Effector CD4-positive, alpha-beta T cell (primary cell): ENCODE measurements around the gene KIF23.

ENCODE experiments used
- DNase-seq: peaks from one replicate; pipeline ENCODE4 v3.0.0-alpha.2; 2020

Gene KIF23

DNA sequence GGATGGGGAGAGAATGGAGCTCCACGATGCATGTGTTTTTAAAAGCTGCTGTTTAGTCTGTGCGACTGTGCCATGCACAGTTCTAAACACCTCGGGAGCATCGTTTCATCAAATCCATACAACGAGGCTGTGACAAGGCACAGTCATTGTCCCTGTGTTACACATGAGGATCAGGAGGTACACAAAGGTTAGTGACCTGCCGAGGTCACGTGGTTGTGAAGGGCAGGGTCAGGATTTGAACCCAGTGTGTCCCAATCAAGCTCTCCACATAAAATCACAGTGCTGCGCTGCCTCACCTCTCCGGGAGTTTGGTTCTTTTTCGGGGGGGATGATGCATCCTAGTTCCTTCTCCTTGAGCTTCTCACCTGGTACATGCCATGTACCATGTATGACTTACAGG, 18.7 kb upstream of the KIF23 start:
- DNase-seq = no peak

DNA sequence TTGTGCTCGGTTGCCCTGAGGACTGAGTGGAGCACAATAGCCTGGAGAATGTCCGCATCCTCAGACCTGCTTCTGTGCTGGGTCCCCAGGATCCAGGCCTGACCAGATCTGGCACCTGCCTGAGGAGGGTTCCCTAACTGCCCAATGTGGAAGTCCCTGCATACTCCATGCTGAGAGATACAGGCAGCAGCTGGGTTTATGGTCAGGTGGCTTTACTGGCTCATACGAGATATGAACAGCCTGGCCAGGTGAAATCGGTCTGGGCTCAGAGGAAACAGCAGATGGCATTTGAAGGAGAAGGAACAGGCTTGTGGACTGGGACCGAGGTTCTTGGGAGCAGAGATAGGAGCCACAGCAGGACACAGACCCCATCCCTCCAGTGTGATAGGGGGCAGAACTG, 18.2 kb upstream of the KIF23 start:
- no peak for DNase-seq

DNA sequence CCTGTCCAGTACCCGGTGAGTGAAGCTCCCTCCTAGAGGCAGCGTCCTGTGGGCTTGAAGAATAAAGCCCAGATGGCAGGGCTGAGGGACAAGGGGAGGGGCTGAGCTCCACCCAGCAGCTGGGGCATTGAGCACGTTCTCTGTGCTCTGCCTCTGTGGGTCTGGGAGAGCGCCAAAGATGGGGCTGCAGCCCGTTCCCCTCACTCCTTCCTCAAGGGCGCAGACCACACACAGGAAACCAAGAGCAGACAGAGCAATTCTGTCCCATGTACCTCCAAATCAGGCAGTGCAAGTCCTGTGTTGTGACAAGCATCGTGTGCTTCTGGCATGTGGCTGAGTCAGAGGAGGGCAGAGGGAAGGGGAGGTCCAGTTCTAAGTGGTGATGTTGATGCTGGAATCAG, 15.7 kb upstream of the KIF23 start:
- no peak for DNase-seq

DNA sequence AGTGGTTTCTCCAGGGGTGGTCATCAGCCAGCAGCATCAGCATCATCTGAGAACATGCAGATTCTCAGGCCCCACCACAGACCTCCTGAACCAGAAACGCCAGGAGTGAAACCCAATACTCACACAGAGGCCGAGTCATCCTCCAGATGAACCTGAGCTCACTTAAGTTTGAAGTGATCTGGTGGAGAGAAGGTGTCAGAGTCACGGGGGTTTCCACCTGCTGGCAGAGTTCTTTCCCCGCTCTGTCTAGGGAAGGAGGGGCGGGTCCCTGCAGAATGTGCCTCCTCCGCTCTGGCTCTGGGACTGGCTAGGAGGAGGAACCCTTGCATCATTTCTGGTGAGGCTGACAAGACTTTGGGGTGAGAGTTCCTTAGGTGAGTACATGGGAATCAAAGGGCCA, 13.3 kb upstream of the KIF23 start:
- DNase-seq = no peak

DNA sequence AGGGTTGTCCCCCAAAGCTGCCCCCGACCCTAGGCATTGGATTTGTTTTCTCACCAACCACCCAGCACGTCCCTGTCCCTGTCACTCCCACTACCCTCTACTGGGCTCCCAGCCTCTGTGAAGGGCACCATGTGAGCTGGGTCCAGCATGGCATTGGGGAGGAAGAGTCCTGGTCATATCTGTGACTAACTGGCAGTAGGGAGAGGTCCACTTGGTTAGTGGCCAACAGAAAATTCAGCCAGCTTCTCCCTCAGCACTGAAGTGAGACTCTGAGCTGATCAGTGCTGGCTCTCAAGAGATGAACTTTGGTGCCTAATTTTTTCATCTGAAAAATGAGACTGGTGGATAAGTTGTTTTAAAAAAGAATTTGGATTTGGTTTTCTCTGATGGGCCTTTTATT, 11.3 kb upstream of the KIF23 start:
- DNase-seq = no peak

DNA sequence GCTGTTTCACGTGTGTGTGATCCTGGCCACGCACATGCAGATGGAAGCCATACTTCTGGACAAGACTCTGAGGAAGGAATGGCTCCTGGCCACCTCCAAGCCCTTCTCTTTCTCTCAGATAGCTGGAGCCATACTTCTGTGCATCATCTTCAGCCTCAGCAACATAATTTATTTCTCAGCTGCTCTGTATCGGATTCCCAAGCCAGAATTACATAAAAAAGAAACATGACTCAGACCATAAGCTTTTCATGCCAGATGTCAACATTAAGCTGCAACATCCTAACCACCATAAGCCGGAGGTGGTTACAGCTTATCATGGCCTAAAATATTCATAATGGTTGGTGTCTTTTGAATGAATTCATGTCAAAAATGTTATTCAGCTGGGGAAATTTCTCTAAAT, 10.6 kb upstream of the KIF23 start:
- DNase-seq = no peak

DNA sequence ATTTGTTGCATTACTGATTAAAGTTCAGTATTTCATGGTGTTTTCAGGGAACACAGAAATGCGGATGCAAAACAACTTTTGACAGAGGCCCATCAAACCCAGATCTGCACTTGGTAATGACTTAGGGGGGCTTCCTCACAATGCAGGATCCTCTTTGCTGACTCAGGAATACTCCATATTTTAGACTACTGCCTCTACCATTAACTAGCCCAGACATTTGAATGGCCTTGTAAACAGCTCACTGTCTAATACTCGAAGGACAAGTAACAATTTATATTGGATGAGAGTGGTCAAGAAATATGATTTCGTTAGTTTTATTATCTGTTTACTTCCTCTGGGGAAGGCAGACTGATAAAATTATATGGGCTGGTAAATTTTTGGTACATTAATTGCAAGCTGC, 9.0 kb upstream of the KIF23 start:
- DNase-seq = no peak

DNA sequence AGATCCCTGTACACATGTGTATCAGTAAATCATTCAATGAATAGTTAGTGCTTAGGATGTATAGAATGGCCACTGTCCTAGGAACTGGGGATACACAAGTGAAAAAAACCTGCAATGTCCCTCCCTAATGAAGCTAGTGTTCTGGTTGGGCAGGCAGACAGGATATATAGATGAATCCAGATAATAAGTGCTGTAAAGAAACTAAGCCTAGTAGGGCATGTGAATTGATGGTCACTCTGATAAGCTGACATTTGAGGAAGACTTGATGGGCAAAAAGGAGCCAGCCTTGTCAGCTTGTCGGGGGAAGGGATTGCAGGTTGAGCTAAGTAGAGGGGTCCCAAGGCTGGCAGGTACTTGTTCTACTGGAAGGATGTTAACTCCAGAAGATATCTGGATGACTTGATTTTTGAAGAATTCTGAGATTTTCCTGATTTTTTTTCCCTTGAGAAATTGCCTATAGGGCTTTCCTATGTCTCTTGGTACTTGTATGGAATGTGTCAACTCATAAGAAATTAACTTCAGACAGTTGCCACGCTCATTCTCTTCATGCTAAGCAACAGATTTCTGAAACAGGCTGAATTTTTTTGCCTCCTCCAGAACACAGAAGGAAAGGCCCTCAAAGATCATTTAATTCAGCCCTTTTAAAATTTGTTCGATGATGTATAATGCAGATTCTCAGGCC, 6.3 kb upstream of the KIF23 start:
- DNase-seq = no peak

DNA sequence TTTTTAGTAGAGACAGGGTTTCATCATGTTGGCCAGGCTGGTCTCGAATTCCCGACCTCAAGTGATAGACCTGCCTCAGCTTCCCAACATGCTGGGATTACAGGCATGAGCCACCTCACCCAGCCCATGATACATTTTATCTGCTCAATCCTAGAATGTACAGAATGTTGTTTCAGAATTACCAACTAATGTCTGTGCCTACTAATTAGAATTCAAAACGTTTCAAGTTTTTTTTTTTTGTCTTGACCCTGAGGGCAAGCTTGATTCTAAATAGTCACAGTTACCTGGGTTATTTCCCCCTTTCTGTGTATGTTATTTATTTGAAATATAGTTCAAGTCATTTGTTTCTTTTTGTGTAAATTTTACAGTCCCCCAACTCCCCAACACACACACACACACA, 5.3 kb upstream of the KIF23 start:
- no peak for DNase-seq

DNA sequence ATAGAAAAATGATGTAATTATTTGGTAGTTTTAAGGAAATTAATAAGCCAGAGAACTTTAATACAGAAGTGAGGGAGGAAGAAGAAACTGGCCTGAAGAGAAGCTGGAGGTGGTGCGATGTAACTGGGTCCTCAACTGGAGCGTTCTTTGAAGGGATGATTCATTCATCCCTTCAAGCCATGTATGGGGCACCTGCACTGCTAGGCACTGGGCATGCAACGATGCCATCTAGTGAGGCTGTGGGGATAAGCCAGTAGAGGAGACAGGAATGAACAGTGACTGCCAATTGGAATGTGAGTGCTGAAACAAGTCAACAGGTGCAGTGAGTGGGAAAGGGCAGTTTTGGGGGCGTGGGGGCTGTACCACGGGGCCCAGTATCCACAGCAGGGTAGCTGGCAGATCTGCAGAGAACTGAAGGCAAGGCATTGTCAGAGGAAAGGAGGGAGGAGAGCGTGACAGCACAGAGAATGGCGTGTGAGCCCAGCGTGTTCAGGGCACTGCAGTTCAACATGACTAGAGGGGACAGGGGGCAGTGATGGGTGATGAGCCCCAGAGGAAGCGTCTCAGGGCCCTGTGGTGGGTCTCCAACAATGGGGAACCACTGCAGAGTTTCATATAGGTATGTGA, 3.8 kb upstream of the KIF23 start:
- DNase-seq = no peak

DNA sequence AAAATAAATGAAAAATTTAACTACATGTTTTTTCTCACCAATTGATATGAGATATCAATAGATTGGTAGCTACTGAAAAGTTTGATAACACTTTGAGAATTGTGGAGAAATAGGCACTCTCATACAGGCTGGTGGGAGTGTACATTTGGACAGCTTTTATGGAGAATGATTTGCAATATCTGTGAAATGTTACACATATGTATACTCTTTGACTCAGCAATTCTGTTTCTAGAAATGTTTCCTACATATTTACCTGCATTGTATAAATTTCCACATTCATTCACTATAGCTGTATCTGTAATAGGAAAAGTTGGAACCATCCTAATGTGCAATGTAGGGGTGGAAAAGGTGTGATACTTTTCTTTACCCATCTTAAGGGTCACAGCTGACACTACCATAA, 1.9 kb upstream of the KIF23 start:
- DNase-seq = no peak

DNA sequence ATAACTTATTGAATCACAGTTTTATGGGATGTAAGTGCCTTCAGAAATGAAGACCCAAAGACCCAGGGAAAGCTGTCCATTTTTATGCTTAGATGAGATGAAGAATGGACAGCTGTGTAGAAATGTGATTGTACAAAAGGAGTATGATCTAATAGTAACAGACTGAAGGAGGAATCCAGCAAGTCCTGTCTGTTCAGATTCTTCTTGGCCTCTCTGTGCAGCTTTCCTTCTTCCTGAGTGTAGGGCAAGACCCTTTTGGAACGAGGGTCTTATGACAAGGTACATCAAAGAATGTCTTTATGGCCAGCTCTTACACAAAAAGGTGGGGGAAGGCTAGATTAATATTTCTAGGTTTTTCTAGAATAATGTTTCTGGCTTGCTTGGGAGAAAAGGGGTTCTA, 1.4 kb upstream of the KIF23 start:
- no peak for DNase-seq

DNA sequence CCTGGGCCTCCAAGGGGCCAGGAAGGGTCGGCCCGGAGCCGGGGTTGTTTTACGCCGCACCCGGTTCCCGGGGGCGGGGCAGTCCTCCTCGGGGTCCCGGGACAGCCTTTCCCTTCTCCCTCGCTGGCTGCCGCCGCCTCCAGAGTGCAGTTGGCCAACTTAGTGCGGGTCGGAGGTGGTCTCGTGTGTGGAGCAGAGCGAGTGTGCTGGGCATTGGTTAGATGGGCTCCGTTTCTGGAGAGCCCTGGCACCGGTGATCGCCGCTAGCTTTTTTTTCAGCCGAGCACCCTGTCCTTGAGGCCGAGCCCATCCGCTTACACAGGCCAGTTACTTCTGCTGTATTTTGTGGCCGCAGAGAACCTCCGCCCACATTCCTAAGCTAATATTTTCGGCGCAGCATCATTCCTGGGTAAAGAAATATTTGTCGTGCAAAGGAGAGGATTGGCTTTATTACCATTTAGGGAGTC, 585 bp downstream of the KIF23 start:
- no peak for DNase-seq

DNA sequence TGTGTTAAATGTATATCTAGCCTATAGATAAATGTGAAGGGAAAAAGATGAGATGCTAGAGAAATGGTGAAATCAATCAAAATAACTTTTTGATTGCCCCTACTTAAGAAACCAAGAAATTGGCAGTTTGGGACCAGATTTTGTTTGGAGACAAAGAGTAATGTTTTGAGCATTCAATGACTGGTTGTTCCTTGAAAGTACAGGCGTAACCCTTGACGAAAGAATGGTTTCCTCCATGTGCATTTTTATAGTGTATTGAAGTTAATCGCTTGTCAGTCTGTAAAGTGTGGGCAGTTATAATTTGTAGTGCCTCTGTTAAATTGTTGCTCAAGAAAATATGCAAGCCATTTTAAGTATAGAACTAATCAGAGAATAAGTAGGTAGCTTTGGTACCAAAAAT, 1.2 kb downstream of the KIF23 start:
- no peak for DNase-seq

DNA sequence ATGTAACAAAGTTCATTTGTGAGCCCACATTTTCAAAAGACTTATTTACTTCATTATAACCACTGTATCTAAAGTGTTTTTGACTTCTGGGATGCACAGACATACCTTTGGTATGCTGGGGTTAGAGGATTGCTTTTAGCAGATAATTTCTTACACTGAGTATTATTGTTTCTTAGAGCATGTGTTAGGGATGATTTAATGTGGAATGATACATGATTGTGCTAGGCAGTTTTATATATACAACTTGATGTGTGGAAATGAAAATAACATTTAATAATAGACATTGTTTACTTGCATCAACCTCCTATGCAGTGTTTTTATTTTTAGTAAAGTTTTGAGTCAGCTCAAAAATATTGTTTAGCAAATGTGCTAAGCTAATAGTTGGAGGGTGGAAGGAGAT, 3.4 kb downstream of the KIF23 start:
- DNase-seq = no peak

DNA sequence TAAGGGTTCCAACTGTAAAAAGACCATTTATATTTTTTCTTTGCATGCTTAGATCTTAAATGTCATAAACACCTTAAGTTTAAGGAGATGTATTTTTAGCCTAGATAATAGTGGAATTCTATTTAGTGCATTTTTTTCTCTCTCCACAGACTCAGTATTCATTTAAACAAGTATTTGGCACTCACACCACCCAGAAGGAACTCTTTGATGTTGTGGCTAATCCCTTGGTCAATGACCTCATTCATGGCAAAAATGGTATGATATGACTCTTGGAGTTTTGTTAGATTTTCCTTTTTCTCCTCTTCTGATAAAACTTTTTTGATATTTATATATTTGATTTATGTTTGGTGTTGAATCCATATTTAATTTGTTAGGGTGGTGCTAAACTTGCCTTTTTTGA, 7.3 kb downstream of the KIF23 start:
- DNase-seq = no peak

DNA sequence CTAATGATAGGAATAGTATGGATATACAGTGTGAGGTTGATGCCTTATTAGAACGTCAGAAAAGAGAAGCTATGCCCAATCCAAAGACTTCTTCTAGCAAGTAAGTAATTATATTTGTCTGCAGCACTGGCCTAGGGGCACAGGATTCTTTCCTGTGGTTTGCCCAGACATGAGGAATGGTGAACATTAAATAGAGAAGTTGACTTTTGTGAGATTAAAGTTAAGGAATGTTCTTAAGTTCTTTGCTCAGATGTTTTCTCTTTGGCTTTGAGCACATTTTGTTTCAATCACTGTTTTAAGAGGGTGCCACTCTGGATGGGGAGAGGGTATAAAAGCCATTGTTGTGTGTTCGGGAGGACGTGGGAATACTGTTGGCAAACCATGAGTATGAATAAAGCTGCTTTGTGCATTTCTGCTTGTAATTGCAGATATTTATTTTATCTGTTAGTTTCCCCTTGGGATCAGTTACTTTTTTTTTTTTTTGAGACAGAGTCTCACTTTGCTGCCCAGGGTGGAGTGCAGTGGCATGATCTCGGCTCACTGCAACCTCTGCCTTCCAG, 8.3 kb downstream of the KIF23 start:
- no peak for DNase-seq

DNA sequence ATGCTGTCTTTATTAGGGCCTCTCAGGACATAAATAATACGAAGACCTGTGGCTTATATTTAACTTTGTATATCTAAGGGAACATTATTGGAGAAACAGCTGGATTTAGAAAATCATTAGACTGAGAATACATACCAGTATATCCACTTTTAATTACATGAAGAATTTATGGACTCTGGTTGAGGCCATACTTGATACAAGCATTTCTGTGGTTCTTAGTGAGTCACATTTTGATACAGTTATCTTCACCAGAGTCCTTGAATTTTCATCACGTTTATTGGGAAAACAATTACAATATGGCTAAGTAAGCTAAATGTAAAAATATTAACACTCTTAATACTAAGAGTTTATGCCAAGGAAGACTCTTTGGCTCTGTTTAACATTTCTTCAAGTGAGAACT, 9.9 kb downstream of the KIF23 start:
- DNase-seq = no peak

DNA sequence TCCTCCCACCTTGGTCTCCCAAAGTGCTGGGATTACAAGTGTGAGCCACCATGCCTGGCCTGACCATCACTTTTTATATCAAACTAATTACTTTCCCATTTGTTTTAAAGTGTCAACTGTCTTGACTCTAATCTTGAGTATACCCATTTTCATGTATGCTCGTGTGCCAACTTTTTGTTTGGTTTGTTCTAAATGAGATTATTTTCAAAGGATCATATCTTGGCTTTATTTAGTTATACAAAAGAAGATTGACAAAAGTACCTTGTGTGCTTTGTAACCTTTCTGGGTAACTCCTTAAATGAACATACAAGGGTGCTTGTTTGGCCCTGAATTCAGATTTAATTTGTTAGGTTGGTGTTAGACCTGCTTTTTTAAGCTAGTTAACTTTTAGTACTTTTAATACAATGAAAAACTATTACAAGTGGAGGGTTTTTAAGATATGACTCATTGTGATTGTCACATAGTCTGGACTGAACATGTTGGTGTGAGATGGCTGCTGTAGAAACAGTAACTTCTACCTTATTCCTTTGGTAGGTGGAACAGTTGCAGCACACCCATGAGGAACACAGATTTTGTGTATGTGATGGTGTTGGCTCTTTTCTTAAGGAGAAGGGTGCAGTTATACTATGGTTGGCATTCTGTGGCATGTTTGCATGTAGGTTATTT, 10.7 kb downstream of the KIF23 start:
- no peak for DNase-seq

DNA sequence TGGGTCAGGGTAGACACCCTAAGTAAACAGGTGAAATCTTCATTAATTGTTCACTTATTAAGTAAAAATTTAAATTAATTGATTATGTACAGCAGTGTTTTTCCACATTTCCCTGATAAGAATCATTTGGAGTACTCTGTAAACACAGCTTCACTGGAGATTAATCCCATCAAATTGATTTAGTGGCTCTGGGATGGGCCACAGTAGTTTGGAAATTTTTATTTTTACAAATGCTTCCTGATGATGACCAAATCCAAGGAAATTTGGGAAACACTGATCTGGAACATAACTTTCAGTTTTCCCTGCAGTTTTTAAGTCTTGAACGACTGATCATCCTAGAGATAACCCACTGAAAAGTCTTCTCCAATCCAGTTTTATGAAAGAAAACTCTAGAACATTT, 19.7 kb downstream of the KIF23 start:
- DNase-seq = no peak

DNA sequence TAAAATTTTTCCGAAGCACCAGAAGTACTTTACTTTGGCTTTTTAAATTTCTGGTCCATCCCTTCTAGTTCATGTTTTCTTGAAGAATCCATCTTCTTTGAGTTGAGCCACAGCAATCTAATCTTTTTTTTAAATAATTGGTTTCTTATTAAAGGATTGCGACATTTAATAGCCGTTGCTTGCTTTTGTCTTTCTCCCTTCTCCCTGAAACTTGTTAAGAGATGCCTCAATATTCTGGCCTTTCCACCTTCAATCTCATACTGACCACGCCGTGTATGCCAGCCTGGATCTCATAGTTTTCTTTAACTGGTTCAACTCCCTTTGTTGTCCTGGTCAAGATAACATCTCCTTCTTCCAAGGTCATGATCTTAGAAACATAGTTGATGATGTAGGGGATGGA, 20.1 kb downstream of the KIF23 start:
- DNase-seq = no peak

DNA sequence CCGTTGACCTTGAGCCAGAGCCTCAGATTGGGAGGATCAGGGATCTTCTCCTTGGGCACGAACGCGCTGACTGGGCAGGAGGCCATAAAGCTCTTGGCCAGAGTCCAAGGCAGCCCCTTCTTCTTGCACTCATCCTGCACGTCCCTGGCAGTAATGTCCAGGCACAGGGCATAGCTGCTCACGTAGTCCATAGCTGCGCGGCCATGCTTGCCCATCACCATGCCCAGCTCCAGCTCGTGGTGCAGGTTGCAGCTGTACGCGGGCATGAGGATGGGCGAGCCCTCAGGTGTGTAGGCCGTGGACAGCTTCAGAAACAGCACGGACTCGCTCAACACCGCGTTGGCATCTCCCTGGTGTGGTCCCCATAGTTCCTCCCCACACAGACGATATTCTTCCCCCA, 20.5 kb downstream of the KIF23 start:
- no peak for DNase-seq

DNA sequence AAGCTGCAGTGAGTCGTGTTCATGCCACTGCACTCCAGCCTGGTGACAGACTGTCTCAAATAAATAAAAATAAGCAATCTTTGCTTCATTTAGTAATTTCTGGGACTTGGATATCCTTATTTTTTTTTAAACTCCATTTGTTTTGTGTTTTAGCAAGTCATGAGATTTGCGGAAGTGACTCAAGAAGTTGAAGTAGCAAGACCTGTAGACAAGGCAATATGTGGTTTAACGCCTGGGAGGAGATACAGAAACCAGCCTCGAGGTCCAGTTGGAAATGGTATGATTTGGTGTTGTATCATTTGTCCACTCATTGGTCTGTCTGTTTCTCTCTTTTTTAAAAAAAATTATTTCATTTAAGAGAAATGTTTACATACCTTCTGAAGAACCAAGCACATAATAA, 21.8 kb downstream of the KIF23 start:
- no peak for DNase-seq

DNA sequence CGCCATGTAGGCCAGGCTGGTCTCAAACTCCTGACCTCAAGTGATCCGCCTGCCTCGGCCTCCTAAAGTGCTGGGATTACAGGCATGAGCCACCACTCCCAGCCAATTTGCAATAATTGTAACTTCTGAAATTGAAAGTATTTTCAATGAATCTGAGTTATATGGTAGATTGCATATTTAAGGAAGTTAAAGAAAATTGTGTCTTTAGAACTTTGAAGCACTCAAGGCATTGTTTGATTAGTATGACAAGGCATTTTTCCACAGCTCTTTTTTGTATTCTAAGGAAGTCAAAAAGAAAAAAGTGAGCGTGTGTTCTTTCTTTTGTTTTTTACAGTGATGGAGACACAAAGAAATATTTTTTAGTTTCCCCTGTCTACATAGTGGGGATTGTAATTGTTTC, 22.8 kb downstream of the KIF23 start:
- DNase-seq = no peak
